HG02571 (cell line): ENCODE data around the gene INPP5A.

Experiments used
- ATAC-seq: cut with Tn5 transposase; IDR thresholded peaks from one replicate; pipeline ENCODE4 v1.9.1; 2021; ENCODE audit warnings: mild to moderate bottlenecking, moderate library complexity; ENCODE audit not compliant: unreplicated experiment

The INPP5A gene

DNA sequence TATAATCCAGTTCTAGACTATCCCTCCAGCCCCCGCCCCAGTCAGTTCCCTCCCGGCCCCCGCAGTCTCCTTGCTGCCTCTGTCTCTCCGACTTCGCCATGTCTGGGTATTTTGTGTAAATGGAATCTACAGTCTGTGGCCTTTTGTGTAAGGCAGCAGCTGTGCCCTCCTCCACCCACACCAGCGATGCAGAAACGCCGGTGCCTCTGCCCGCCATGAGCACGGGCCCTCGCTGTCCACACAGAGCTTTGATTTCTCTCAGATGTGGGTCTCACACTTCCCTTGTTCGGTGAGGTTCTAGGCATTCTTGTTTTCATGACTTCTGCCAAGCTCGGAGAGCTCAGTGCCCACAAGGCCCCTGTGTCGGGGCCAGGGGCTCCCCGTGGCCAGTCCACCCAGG is 210.5 kb downstream of the INPP5A start:
- ATAC-seq, result no peak

DNA sequence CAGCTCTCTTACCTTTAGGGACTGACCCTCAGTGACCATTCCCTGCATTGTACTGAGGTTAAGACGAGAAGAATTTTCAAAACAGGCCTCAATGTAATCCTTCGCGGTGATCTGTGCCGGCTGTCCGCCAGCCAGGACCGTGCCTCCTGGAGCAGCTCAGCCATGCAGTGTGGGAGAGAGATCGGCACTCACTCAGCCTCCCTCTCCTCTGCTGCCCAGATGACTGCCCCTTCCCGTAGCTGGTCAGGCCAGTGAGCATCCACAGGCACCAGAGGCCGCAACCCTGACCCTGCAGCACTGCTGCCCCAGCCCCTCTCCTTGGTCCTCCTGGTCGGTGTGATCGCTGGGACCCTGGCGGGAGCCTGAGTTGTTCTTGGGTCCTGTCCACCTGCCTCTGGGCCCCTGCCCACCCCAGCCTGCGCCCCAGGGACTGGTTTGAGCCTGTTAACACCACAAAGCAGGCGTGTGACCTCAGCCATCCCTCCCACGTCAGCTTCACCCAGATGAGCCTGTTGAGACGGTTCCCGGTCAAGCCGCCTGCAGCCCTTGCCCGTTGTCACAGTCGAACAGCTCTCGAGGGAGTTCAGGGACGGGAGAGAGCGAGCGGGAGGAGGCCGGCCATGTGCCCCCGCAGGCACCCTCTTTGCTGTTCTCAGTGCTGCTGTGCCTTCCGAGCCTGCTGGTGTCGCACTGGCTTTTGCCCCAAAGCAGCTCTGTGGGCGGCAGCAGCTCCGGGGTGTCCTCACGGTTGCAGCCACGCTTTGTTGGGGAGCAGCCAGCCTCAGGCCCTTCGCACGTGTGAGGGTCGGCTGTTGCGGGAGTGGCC is 211.2 kb downstream of the INPP5A start:
- no peak for ATAC-seq

DNA sequence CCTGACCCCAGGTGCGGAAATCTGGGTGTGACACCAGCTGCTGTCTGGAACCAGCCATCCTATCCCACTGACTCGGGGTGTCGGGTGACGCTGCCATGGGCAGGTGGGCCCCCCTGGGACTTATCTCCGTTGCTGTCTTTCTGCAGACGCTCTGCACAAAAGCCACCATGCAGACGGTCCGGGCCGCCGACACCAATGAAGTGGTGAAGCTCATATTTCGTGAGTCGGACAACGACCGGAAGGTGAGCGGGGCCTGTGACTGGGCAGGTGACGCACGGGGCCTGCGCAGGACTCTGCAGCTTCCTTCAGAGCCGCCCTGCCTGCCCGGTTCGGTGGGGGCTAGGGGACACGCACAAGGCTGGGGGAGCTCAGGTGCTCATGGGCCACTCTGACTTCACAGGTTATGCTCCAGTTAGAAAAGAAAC is 211.8 kb downstream of the INPP5A start:
- ATAC-seq, result no peak

DNA sequence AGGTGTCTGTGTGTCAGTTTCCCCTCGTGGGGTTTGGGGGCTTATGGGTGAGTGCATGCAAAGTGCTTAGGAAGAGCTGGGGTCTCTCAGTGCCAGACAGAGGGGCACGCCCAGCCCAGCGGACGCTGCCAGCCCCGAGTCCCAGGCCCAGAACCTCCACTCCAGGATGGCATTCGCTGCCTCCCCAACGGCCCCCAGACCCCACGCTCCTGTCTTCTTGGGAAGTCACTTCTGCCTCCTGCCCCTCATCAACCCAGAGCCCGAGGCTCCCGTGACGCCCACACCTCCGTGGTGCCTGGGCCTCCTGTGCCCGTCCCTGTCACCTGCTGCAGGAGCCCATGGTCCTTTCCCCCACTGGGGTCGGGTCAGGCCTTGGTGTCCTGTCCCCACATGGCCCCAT is 213.3 kb downstream of the INPP5A start:
- ATAC-seq, result no peak

DNA sequence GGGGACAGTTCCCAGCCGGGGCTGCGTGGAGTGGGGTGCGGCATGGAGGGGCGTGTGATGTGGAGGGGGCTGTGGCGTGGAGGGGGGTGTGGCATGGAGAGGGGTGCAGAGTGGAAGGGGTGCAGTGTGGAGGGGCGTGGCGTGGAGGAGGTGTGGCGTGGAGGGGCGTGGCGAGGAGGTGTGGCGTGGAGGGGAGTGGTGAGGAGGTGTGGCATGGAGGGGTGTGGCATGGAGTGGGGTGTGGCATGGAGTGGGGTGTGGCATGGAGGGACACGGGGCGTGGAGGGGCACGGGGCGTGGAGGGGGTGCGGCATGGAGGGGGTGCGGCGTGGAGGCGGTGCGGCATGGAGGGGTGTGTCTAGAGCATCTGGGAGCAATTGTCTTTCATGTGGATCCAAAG is 214.8 kb downstream of the INPP5A start:
- no peak for ATAC-seq

DNA sequence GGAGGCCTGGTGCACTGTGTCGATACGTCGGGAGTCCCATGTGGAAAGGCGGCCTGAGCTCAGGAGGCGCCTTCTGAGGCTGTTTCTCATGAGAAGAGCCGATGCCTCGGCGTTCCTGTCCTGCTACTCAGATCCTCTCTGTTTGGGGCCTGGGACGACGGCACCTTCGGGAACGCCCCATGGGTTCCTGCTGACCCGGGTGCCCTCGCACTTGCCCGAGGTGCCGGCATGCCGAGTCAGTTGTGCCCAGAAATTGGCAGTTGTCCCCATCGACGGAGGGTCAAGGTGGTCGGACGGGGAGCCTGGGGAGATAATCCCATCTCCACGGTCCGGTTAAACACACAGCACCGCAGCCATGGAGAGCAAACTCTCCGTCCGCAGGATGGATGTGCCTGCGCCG is 215.4 kb downstream of the INPP5A start:
- ATAC-seq, result no peak

DNA sequence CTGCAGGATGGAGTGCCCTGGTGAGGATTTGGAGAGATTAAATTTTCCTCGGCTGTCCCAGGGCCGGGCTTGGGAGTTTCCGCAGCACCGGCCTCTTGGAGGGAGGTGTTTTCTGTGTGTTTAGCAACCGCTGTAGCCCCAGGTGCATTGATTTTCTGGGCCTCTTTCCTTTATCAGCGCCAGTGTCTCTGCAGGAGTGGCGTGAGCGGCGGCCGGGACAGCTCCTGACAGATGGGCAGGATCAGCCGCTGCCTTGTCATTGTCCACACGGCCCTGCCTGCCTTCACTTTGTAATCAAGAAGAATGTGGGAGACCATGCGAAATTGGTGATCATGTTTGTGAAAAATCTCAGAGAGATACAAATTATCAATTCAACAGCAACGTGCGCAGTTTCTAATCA is 216.0 kb downstream of the INPP5A start:
- no peak for ATAC-seq

DNA sequence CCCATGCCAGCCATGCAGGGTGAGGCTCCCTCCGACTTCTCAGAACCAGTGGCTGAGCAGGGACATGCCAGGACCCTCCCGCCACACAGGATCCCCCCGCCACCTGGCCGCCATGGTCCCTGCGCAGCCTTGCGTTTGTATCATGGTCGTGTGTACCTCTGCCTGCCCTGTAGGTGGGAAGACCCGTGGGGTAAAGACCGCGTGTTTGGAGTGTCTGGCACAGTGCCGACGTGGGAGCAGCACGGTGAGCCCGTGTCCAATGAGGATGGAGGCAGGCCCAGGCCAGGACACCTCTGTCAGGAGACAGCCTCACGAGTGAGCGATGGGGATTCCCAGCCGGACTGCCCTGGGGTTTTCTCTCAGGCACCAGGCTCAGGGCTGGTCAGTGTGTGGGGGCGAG is 216.5 kb downstream of the INPP5A start:
- no peak for ATAC-seq

DNA sequence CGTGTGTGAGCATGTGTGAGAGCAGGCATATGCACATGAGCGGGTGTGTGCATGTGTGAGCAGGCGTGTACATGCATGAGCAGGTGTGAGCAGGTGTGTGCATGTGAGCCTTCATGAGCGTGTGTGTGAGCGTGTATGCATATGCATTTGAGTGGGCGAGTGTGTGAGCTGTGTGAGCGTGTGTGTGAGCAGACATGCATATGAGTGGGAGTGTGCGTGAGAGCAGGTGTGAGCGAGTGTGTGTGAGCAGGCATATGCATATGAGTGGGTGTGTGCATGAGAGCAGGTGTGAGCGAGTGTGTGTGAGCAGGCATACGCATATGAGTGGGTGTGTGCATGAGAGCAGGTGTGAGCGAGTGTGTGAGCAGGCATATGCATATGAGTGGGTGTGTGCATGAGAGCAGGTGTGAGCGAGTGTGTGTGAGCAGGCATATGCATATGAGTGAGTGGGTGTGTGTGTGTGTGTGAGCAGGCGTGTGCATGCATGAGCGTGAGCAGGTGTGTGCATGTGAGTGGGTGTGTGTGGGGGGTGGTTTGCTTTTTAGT is 217.7 kb downstream of the INPP5A start:
- ATAC-seq, result no peak

DNA sequence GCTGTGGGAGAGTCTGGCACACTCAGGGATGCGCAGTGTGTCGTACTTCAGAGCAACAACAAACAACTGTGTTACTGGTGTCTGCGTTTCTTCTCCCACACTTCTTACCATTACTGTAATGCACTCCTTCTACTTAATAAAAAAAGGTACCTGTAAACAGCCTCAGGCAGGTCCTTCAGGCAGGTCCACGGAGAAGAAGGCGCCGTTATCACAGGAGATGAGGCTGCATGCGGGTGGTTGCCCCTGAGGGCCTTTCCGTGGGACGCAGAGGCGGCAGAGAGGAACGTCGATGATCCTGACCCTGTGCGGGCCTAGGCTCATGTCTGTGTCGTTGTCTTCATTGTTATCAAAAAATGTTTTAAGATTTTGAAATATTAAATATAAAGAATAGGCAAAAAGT is 219.0 kb downstream of the INPP5A start:
- no peak for ATAC-seq

DNA sequence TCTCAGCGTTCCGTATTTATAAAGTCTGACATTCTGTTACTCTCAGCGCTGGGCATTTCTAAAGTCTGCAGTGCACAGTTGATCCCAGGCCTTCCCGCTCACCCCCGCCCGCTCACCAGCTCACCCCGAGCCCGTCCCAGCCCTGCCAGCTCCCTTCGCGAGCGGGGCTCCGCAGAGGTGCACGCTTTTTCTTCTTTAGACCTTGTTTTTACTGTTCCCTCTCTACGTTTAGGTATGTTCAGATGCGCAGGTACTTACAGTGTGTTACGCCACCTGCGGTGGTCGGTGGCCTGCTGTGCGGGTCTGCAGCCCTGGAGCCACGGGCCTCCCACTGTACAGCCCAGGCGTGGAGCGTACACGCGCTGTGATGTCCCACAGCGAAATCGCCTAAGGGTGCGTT is 219.6 kb downstream of the INPP5A start:
- ATAC-seq, result no peak

DNA sequence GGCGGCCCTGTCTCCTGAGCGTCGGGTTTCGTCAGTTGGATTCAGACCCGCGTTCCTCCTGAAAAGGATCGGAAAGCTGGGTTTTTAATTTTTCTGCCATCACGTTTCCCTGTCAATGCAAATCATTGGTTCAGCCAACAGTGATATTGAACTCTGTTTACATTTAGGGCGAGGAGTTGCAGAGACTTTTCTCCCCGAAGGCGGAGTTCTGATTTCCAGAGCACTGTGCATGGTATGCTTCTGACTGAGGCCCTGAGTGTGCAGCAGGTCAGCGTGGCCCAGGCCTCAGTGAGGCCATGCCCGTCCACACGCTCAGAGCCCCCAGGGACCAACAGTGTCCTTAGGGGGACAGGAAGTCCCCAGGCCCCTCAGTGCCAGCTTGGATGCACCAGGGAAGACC is 221.3 kb downstream of the INPP5A start:
- ATAC-seq, result no peak

DNA sequence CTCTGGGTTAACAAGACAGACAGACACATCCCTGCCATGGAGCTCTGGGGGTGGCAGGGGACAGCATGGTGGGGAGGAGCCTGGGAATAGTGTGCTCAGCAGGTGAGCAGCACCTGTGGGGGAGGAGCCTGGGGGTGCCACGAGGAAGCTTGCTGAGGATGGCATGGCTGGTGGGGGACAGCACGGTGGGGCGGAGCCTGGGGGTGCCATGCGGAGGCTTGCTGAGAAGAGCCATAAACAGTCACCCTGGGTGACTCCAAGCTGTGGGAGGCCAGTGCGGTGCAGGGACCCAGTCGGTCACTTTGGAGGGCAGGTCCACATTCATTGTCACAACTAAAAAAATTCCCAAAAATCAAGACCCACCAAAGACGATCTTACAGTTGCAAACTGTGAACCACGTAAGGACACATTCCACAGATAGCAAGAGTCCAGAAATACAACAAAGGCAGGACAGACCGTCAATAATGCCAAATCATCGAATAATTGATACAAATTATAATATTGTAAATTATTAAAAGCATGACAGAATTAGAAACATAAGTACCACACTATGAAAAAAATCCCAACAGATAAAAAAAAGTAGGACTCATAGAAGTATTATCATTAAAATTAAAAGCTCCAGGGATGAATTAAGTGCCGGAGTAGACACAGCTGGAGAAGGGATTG is 223.9 kb downstream of the INPP5A start:
- ATAC-seq, result no peak

DNA sequence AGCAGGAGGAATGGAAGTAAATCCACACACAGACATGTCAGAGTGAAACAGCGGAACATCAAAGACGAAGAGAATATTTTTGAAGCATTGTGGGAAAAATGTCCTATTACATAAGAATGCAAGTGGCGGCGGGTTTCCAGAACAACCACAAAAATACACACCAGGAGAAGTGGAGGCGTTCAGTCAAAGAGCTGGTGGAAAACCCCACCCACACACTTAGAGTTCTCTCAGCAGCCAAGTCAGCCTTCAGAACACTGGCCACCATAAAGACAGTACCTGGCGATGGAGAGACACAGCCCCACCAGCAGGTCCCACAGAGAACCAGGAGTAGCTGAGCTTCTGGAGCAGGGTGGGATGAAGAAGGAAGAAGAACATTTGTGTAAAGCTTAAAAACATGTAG is 224.7 kb downstream of the INPP5A start:
- no peak for ATAC-seq

DNA sequence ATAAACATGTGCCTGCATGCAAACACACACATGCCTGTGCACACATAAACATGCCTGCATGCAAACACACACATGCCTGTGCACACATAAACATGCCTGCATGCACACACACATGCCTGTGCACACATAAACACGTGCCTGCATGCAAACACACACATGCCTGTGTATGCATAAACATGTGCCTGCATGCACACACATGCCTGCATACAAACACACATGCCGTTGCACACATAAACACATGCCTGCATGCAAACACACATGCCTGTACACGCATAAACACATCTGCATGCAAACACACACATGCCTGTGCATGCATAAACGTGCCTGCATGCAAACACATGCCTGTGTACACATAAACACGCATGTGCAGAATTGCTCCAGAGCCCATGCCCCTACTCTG is 226.0 kb downstream of the INPP5A start:
- no peak for ATAC-seq

DNA sequence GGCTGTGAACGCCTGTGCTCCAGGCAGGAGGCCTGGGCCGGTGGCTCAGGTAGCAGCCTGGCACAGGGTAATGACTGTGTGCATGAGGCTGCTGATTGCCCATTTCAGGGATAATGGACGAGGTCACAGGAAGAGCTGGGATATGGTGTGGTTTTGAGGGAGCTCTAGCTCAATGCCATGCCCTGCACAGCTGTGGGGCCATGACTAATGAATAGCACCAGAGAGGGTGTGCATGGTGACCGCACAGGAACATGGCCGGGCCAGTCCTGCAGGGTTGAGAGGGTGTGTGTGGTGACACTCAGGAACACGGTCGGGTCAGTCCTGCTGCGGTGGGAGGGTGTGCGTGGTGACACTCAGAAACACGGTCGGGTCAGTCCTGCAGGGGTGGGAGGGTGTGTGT is 226.5 kb downstream of the INPP5A start:
- ATAC-seq, result no peak

DNA sequence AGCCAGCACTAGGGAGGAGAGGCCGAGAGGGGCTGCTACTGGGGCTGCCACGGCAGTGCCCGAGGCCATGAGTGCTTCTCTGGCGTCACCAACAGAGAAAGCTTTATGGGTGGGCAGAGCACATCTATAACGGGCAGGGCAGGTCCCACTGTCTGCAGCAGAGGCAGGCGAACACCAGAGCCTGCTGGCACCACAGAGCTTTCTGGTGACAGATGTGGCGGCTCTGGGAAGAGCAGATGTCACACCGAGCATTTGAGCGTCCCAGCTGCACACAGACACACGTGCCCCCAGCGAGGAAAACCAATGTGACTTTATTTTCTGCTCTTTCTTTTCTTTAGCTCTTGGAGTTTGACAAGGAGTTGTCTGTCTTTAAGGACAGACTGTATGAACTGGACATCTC is 227.8 kb downstream of the INPP5A start:
- ATAC-seq, result no peak

DNA sequence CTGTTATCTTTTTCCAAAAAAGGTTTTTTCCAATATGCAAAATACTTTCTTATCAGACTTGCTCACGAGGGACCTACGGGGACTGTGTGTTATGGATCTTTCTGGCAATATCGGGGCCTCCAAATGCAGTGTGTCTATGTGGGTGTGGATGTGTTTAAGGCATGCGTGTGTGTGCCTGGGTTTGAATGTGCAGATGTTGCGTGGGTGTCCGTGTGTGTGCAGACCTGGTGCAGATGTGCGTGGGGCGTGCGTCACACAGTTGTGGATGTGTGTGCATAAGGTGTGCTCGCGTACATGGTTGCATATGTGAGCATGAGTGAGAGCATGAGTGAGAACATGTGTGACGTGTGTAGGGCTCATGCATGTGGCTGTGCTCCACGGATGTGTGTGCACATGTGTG is 228.7 kb downstream of the INPP5A start:
- ATAC-seq, result no peak

DNA sequence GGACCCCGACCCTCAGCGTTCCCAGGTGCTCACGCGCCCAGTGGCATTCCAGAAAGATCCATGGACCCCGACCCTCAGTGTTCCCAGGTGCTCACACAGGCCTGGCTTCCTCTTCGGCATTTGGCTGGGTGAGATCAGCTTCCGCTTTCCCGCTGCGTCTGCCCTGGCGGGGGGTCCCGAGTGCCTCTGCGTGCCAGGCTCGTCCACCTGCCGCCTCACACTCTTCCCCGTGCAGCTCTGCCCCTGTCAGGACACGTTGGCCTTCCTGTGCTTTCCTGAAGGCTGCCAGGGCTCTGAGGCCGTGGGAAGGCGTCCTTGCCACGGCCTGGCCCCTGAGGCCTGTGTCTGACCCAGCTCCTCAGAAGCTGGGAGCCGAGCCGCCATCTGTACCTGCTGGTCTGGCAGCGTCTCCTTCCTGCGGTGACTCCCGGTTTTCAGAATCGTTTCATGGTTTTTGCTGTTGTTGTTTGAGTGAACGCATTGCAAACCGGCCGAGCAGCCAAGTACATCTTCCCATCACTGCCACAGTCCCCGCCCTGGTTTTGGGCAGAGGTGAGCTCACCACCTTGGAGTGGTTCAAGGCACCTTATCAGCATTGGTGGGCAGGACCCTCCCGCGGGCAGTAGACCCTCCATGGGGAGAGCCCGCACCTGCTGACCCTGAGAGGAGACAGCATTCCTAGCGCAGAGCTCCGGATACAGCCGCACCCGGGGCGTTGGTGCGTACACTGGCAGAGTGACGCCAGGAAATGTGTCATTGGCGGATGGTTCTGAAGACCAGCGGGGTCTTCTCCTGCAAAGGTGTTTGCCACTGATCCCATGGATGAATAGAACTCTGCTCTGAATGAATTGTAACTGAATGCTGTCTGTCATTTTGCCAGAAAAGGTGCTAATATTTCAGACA is 231.0 kb downstream of the INPP5A start:
- ATAC-seq, result no peak

DNA sequence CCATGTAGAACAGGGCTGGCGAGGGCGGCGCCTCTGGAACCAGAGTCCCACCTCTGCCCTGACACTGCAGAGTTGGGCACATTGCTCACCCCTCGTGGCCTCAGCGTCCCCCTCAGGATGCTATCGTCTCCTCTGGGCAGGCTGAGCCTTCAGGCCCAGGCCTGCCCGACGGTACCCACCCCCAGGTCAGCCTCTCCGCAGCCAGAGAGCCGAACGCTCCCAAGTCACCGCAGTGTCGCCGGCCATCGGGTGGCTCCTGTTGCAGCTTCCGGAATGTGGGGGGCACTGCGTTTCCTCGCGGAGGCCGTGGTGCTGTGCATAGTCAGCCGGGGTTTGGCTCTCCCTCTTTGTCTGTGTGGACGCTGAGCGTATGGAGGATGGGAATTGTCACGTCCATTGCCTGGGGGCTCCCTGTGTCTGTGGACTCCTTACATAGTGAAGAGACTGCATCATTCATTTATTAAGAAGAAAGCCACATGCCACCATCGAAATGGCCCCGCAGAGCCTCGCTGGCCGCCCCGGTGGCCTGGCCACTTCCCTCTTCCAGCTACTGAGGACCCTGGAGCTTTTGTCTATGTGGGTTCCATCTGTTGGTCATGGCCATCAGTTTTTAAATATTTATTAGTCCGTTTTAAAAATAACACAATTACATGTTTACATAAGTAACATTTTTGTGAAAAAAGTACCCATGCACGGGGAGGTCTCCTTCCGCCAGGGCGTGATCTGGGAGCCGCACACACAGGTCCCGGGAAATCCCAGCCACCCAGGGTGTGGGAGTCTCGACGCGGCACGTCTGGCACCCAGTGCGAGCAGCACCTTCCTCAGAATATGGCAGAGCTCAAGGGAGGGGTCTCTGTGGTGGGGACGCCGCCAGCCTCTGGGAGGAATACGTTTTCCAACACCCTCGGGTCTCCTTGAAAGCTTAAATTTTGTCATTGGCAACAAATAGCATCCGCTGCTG is 232.8 kb downstream of the INPP5A start:
- ATAC-seq, result no peak
